Kidney epithelial cell (primary cell): ENCODE results near the gene CTAGE4. TPM values are rescaled to one million over a fixed set of nuclear protein-coding genes. Genes with fewer than 3 reads are reported as not detected.
"Not testable (repeated sequence)": the region's sequence is repeated elsewhere in the genome, so short reads cannot be mapped to it uniquely, and the experiment has no call there.

ENCODE experiments used
- DNase-seq: peaks from one replicate; pipeline ENCODE4 v3.0.0-alpha.2; 2010; ENCODE audit warnings: low read depth
- H3K27me3 ChIP-seq: 2 replicates; pipeline ENCODE4 v1.6.0; 2011; ENCODE audit warnings: low read length; ENCODE audit not compliant: control insufficient read depth, insufficient read depth
- H3K36me3 ChIP-seq: 2 replicates; pipeline ENCODE4 v1.5.1; 2011; ENCODE audit warnings: low read length; ENCODE audit not compliant: control insufficient read depth, insufficient read depth
- H3K4me3 ChIP-seq: 2 replicates; pipeline ENCODE4 v1.5.1; 2011; ENCODE audit warnings: low read depth, mild to moderate bottlenecking, control low read depth, low read length
- total RNA-seq: library from RNA; depleted of rRNA; stranded (reverse); fragments of >200 nt; gene quantifications from 2 replicates; pipeline ENCODE4 v1.2.3, GENCODE V29; 2015

CTAGE4 gene
- total RNA-seq, 1 donor from 2014 or later, result 4.3 TPM

- not testable (repeated sequence) for DNase-seq, H3K4me3 ChIP-seq, H3K27me3 ChIP-seq, H3K36me3 ChIP-seq
Observed at GRCh38 chr7:144195212-144195872, 12.1 kb downstream of the CTAGE4 start, which contains the start of gene ARHGEF35. ARHGEF35 (minus strand) TSS chr7:144195833; CDS start chr7:144188383, 7,450 bp downstream.

DNA sequence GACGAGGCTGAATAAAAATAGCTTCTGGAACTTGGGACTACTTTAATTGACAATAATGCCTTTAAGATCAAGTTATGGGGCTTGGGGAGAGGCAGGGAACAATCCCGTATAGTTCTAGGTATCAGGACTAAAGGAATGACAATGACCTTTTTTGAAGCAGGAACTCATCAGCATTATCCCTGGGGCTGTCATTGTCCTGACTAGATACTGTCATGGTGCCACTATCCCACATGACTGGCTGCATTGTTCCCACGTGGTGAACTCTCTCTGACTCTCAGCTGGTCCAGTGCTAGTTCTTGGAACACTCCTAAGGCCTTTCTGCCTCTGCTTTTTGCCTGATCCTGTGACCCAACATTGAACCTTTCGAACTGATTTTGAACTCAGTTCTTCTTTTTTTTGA lies 15.7 kb downstream of the CTAGE4 start:
- not testable (repeated sequence) for H3K27me3 ChIP-seq, H3K36me3 ChIP-seq, DNase-seq, H3K4me3 ChIP-seq

GRCh38 chr7:144201978-144202377 lies 18.7 kb downstream of the CTAGE4 start:
- not testable (repeated sequence) for DNase-seq, H3K27me3 ChIP-seq, H3K36me3 ChIP-seq, H3K4me3 ChIP-seq

- H3K27me3 ChIP-seq, H3K4me3 ChIP-seq, DNase-seq, H3K36me3 ChIP-seq: not testable (repeated sequence)
Observed at GRCh38 chr7:144203086-144203485, 19.8 kb downstream of the CTAGE4 start.

DNA sequence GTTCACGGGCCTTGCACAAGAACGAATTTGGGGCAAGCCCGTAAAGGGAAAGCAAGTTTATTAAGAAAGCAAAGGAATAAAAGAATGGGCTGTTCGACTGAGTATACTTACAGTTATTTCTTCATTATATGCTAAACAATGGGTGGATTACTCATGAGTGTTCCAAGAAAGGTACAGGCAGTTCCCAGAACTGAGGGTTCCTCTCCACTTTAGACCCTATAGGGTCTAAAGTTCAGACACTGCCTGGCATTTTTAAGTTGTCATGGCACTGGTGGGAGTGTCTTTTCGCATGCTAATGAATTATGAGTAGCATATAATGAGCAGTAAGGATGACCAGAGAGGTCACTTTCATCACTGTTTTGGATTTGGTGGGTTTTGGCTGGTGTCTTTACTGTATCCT lies 22.0 kb downstream of the CTAGE4 start:
- not testable (repeated sequence) for H3K36me3 ChIP-seq, H3K4me3 ChIP-seq, H3K27me3 ChIP-seq, DNase-seq

- H3K4me3 ChIP-seq, DNase-seq, H3K27me3 ChIP-seq: not testable (repeated sequence)
Observed at GRCh38 chr7:144217200-144217599, 33.9 kb downstream of the CTAGE4 start.

GRCh38 chr7:144218581-144218980 lies 35.3 kb downstream of the CTAGE4 start:
- H3K27me3 ChIP-seq, DNase-seq, H3K4me3 ChIP-seq, H3K36me3 ChIP-seq: not testable (repeated sequence)

More at GRCh38 chr7:144217200-144217599, 33.9 kb downstream of the CTAGE4 start:
- H3K36me3 ChIP-seq, result not testable (repeated sequence)

DNA sequence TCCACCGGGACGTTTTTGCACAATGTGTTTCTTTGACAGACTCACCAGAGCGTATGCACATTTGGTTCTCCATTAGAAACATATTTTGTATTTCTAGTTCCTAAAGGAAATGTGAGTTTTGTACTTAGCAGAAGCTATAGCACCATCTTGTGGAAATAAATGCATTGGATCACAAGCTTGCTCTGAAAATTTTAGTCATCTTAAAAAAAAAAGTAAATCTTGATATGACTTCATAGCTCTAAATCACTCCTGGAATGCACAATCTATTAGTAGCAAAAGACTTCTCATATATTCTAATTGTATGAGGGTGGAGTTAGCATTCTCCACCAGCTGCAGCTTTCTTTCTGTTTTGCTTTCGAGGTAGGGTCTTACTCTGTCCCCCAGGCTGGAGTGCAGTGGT lies 35.9 kb downstream of the CTAGE4 start:
- H3K27me3 ChIP-seq, H3K4me3 ChIP-seq, H3K36me3 ChIP-seq, DNase-seq: not testable (repeated sequence)

GRCh38 chr7:144220531-144220930 lies 37.3 kb downstream of the CTAGE4 start:
- not testable (repeated sequence) for H3K27me3 ChIP-seq, DNase-seq

GRCh38 chr7:144223675-144224074 lies 40.4 kb downstream of the CTAGE4 start:
- not testable (repeated sequence) for H3K4me3 ChIP-seq, H3K36me3 ChIP-seq, DNase-seq, H3K27me3 ChIP-seq

More at GRCh38 chr7:144220531-144220930, 37.3 kb downstream of the CTAGE4 start:
- H3K36me3 ChIP-seq, H3K4me3 ChIP-seq: not testable (repeated sequence)

DNA sequence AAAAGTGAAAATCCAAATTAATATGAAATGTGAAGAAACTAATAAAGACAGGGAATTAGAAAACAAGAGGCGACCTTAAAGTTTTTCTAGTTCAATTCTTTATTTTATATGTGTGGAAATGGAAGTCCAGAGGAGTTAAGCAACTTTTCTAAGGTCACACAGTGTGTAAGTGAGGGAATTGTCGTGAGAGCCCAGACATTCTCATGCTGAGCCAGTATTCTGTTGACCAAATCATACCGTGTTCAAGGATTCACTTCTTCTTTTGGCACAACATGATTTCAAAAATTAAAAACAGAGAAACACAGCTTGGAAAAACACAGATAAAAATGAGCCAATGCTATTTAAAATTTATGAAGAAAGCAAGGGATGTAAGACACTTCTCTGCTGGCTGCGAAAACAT lies 43.6 kb downstream of the CTAGE4 start:
- DNase-seq, H3K27me3 ChIP-seq, H3K4me3 ChIP-seq, H3K36me3 ChIP-seq: not testable (repeated sequence)

DNA sequence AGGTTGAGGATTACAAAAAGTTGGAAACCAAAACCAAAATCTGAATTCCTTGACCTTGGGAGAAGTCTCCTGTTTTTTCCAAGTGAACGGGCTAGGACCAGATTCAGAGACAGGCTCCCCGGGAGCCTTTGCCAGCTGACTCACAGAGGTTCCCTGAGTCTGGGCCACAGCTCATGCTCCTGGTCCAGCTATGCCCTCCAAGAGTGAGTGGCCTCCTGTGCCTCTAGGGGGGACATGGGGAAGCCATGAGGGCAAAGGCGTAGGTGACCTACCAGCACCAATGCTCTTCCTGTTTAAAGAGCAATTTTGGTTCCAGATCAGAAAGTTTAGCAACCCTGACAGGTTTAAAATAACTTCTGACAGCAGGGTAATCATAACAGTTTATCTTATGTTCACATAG lies 45.5 kb downstream of the CTAGE4 start:
- H3K4me3 ChIP-seq, H3K36me3 ChIP-seq, H3K27me3 ChIP-seq, DNase-seq: not testable (repeated sequence)

DNA sequence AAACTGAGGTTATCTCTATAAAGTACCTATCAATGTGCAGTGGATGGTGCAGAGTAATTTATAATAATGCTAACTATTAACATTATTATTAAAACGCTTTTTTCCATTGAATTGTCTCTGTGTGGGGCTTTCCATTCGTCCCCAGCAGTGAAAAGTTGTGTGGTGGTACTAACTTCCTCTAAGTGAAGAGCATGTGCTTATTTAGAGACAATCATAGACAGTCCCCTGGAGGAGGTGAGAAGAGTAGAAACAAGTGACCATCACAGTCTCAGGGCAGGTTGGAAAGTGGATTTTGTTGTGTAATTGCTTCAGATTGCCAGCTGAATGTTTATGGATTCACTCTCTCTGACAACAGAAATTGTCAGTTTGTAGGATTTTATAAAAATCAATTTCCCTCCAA lies 47.8 kb downstream of the CTAGE4 start:
- not testable (repeated sequence) for H3K36me3 ChIP-seq, H3K27me3 ChIP-seq, DNase-seq, H3K4me3 ChIP-seq

DNA sequence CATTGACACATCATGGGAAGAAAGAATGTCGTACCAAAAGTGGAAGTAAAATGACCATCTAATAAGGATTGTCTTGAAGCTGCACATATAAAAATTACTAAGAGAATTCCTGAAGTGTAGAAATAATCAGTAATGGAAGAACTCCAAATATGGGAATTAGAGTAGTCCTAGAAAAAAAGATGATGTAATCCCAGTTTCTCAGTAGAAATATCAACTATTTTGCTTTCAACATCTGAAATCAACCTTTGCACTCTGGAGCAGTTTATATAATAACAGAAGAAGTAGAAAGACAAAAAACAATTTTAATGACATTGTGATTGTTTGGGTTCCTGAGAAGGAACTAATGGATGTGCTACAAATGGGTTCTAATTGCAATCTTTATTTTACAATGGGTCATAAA lies 49.8 kb downstream of the CTAGE4 start:
- not testable (repeated sequence) for H3K4me3 ChIP-seq, H3K36me3 ChIP-seq, DNase-seq, H3K27me3 ChIP-seq
